ENCODE results near the gene UNCX. TPM values are rescaled to one million over a fixed set of nuclear protein-coding genes. Genes with fewer than 3 reads are reported as not detected.
"Not testable (repeated sequence)": the region's sequence is repeated elsewhere in the genome, so short reads cannot be mapped to it uniquely, and the experiment has no call there.

UNCX gene
- total RNA-seq, 1 experiment from 2014 or later = not detected

DNA sequence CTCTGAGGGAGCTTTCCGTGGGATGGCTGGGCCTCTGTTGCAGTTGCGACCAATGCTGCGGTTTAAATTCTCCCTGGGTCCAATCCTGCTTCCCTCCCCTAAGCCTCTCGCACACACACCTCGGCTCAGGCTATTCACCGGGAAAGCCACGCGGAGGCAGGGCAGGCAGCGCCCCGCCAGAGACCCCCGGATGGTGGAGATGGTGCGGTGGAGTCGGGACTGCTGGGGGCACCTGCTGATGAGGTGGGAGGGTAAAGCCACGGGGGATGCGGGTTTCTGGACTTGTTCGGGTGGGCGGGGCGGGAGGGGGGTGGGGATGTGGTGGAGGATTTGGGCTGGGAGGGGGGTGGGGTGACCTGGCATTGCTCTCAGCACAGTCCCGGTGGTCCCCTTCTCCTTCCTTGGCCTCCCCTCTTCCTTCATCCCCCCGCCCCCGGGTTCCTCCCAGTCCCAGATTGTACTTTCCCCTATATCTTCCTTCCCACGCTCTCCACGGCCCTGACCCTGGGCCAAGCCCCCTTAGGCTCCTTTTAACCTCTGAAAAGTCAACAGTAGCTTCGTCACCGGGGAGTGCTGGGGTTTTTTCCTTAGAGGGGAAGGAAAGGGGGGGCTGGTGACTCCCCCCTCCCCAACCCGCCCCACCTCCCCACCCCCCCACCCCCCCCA is 16.4 kb downstream of the UNCX start:
- in situ Hi-C loops (cut with HindIII; ENCODE audit: low pct_unique_long_range_greater_than_20kb, low sequenced_read_pairs) = no loop called here

DNA sequence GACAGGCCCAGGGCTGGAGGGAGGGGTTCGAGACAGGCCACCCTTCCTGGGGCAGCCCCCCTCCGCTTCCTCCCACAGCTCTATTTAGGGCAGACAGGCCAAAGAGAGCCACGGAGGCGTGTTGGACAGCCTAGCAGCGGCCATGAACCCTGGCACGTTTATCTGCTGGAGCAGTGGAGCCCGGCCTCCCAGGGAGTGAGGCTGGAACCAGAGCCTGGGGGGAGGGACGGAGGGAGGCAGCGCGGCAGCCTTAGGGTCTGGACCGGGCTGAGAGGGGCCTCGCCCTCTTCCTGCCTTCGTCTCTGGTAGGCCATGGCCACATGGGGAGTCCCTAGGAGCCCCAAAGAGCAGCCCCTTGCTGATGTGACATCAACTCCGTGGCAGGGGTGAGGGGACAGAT is 17.1 kb downstream of the UNCX start:
- no peak for DNase-seq (ENCODE audit: low read depth)
- in situ Hi-C loops (cut with HindIII; ENCODE audit: low pct_unique_long_range_greater_than_20kb, low sequenced_read_pairs) = no loop called here

More for the DNA sequence above, 16.4 kb downstream of the UNCX start:
- no peak for DNase-seq (ENCODE audit: low read depth)

DNA sequence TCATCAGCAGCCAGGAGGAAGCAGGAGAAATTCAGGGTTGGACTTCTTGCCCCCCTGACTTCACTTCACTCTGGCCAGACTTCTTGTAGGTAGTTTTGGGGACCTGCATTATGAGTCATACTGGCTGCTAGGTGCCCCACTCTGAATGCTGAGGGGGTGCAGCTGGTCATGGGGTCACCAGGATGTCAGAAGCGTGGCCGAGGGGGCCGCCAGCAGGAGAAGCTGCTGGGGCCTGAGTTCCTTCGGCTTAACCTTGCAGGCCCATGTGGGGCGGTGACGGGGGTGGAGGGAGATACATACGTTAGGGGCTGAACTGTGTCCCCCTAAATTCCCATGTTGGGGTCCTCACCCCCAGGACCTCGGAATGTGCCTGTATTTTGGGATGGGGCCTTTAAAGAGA is 18.2 kb downstream of the UNCX start:
- in situ Hi-C loops (cut with HindIII; ENCODE audit: low pct_unique_long_range_greater_than_20kb, low sequenced_read_pairs) = no loop called here

DNA sequence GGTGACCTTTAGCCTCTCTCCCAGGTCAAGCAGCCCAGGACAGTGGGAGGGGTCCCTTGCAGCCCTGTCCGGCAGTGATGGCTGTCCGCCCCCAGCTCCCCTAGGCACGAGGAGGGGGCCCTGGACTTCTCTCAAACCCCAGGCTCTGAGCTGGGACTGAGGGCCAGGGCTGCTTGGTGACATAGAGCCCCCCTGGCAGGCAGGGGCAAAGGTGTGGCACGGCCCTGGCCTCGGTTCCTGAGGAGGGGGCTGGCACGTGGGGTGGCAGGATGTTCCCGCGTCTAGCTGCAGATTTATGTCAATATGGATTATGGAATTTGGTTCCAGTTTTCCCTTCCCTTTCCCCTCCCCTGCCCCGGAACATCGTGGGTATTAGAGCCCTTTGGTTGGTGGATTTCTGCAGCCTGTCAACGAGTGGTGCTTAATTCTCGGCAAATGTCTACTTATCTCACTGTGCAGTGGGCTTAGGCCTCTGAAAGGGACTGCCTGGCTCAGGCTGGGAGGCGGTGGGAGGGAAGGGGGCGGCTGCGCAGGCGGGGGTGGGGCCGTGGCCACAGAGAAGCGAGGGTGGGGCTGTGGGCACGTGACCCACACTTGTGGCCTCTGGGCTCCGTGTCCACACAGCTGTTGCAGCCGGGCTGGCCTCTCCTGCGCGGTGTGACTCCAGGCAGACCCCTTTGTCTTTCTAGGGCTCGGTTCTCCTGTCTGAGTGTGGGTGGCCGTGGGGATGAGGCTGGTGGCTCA is 19.3 kb downstream of the UNCX start:
- in situ Hi-C loops (cut with HindIII; ENCODE audit: low pct_unique_long_range_greater_than_20kb, low sequenced_read_pairs) = no loop called here
- no peak for DNase-seq (ENCODE audit: low read depth)

More for the DNA sequence above, 18.2 kb downstream of the UNCX start:
- DNase-seq (ENCODE audit: low read depth) = no peak

DNA sequence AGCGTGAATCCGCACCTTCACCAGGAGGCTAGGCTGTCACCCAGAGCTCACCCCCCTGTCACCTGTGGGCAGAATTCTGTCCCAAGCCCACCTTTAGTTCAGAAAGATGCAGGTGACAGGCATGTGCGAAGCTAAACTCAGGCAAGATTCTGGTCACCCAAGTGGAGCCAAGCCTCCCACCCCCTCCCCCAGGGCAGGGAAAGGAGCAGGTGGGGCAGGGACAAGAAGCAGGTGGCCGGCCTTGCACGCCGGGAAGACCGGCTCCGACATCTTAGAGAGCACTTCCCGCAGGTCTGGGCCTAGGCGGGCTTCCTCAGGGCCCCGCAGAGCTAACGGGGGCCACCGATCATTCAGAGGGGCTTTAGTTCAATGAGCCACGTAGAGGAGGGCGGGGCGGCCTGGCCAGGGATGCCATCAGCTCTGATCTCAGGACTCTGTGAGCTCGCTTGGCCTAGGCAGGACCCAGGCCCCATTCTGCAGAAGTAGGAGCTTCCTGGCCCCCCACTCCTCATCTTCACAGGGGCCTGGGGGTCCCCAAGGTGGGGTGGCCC is 19.9 kb downstream of the UNCX start:
- in situ Hi-C loops (cut with HindIII; ENCODE audit: low pct_unique_long_range_greater_than_20kb, low sequenced_read_pairs) = no loop called here
- DNase-seq (ENCODE audit: low read depth) = no peak

DNA sequence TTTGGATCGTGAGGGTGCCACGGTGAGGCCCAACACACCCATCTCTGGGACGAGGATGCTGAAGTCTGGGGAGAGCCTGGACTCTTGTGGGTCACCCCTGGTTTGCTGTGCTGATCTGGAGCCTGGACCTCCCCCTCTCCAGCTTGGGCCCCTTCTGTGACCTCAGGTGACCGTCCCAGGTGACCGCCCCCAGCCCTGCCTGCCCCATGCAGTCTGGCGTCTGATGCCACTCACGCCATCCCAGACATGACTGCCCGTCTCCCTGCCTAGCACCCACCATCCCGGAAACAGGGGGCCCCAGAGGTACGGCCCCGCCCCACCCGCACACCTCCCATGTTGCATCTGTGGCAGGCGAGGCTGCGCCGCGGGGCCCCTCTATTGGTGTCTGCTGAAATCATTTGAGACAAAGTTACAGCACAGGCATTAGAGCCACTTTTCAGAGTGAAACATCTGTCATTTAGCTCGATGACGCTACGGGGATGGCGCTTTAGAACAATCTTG is 21.1 kb downstream of the UNCX start:
- DNase-seq (ENCODE audit: low read depth) = no peak
- in situ Hi-C loops (cut with HindIII; ENCODE audit: low pct_unique_long_range_greater_than_20kb, low sequenced_read_pairs) = no loop called here

DNA sequence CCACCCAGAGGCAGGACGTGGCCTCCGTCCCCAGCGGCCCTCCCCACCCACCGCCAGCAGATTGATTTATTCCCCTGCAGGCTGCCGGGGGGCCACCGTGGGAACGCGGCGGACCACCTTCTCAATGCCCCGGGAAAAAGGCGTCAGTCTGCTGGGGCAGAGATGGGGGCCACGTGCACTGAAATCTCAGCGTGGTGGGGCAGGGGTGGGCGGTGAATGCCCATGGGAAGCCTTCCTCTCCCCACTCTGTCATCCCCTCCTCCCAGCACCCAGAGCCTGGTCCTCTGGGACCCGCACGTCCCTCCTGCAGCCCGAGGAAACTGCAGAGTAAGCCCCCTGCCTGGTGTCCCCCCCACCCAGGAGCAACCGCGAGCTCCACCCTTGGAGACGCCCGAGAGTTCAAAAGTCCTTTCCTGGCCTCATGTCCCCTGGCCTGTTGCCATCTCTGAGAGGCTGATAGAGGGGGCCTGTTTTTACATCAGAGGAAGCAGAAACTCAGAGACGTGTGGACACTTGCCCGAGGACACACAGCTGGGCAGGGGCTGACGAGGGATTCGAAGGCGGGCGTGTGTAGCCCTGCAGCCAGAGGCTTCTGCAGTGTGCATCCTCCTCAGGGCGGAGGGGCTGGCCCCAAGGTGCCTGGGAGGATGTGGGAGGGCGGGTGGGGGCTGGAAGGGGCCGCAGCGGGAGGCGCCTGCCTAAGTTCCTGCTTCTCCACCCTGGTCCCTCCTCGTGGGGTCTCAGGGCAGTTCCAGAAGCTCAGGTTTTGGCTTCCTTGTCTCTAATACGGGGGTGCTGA is 21.8 kb downstream of the UNCX start:
- in situ Hi-C loops (cut with HindIII; ENCODE audit: low pct_unique_long_range_greater_than_20kb, low sequenced_read_pairs) = no loop called here
- DNase-seq (ENCODE audit: low read depth) = no peak

DNA sequence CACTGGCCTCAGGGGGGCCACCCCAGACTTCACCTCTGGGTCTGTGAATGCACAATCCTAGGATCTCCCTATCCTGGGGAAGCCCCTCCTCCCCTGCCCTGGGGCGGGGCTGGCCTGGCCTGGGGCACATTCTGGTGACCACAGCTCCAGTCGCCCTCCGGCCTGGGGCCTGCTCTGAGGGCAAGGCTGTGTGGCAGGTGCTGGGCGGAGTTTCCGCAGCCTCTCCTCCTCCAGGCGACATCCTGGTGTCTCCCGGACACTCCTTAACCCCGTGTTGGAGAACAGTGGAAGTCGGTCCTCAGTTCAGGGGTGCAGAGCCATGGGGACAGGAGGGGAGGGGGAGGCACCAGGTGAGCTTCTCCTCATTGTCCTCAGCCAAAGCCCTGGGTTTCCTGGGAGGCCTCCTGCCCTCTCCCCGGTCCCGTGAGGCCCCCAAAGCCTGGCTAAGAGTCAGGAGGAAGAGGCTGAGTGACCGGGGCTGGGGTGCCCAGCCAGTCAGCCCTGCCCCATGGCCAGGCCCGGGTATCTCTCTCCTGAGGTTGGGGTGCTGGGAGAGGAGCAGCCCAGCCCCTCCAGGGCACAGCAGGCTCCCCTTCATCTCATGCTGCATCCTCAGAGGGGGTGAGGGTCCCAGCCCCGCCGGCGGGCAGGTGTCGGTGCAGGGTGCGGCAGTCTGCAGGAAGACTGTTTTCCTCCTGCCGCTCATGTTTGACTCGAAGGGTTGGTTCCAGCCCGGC is 22.6 kb downstream of the UNCX start:
- no peak for DNase-seq (ENCODE audit: low read depth)
- in situ Hi-C loops (cut with HindIII; ENCODE audit: low pct_unique_long_range_greater_than_20kb, low sequenced_read_pairs) = no loop called here

DNA sequence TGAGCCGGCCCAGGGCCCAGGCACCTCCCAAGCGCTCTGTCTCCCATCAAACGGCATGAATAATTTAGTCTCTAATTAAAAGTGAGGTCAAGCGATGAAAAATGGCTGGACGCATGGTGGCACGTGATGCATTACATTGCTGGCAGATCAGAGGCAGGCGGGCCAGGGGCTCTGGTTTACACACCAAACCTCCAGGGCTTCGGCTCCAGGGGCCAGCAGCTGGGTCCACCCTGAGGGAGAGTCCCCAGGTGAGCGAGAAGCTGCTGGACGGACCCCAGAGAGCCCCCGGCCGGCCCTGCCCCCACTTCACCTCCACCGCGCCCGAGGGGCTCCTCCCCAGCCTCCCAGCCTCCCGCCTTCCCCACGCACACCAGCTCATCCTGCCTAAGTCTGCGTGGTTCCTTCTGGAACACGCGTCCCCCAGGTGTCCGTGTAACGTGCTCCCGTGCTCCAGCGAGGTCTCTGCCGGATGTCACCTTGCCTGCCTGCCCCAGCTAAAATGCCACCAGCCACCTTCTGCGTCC is 23.2 kb downstream of the UNCX start:
- no peak for DNase-seq (ENCODE audit: low read depth)
- in situ Hi-C loops (cut with HindIII; ENCODE audit: low pct_unique_long_range_greater_than_20kb, low sequenced_read_pairs) = no loop called here

DNA sequence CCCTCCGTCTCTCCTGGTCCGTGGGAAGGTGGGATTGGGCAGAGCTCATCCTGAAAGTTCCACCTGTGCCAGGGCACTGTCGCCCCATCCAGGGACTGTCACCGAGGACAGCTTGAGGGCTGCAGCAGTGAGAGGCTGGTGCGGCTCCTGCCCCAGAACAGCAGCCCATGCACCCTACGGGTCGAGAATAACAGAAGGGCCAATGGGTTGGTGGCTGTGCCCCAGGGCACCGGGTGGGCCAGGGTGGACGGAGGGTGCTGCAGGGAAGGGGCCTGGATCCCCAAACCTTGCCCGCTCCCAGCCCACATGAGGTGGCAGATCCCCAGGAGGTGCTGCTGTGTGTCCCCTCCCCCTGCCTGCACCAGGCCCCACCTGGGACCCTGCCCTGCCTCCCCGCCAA is 23.9 kb downstream of the UNCX start:
- in situ Hi-C loops (cut with HindIII; ENCODE audit: low pct_unique_long_range_greater_than_20kb, low sequenced_read_pairs) = no loop called here

DNA sequence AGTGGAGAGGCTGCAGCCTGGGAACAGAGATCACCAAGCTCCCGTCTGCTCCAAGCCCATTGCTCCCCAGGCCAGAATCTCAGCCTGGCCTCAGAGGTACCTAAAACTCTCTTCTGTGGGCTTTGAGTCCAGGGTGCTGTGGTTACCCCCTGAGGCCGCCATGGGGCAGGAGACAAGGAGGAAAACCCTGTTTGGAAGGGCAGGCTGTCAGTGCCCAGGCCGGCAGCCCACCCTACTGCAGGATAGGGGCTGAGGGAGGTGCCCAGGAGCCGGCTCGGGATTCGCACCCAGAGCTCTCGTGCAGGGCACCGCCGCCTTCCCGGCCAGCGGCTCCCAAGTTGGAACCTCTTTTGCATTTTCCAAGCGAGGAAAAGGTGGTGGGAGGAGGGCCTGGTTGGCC is 24.5 kb downstream of the UNCX start:
- in situ Hi-C loops (cut with HindIII; ENCODE audit: low pct_unique_long_range_greater_than_20kb, low sequenced_read_pairs) = no loop called here
- no peak for DNase-seq (ENCODE audit: low read depth)

More for the DNA sequence above, 23.9 kb downstream of the UNCX start:
- no peak for DNase-seq (ENCODE audit: low read depth)

DNA sequence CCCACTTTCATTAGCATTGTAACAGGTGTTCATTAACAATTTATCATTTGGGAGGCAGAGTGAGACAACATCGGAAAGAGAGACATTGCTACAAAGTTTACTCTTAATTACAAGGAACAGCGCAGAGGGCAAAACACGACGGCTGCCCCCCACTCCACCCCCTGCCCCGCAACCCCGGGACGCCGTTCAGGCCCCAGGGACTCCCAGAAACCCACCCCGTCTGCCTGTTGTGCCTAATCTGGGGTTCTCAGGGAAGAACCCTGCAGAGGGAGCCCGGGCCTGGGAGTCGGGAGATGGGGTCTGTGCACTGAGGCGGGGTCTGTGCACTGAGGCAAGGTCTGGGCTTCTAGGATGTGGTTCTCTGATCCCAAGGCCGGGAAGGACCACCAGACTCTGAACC is 25.2 kb downstream of the UNCX start:
- in situ Hi-C loops (cut with HindIII; ENCODE audit: low pct_unique_long_range_greater_than_20kb, low sequenced_read_pairs) = no loop called here
- DNase-seq (ENCODE audit: low read depth) = no peak

DNA sequence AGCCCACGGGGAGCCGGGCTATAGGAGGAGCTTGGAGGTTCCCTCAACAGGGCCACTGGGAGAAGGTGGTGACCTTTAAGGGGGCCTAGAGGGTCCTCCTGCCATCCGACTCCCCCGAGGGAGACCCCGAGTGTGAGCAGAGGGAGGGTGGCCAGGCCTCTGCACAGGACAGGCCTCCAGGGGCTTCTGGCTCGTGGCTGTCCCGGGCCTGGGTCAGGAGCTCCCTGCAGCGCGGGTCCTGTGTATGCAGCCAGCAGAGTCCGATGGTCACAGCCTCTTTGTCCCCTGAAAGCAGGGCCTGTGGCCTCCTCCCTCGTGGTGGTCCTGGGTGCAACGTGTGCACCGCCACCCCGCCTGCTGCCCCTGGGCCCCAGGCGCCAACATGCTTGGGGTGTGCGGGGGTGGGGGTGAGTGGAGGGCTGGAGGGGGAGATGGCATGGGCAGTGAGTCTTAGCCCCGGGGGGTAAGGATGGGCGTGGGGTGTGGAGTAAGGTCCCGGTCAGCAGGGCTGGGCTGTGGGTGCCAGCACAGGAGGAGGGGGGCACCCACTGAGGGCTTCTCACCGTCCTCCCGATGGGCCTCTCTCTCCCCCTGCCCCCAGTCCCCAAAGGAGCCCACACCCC is 27.1 kb downstream of the UNCX start:
- in situ Hi-C loops (cut with HindIII; ENCODE audit: low pct_unique_long_range_greater_than_20kb, low sequenced_read_pairs) = no loop called here
- no peak for DNase-seq (ENCODE audit: low read depth)

DNA sequence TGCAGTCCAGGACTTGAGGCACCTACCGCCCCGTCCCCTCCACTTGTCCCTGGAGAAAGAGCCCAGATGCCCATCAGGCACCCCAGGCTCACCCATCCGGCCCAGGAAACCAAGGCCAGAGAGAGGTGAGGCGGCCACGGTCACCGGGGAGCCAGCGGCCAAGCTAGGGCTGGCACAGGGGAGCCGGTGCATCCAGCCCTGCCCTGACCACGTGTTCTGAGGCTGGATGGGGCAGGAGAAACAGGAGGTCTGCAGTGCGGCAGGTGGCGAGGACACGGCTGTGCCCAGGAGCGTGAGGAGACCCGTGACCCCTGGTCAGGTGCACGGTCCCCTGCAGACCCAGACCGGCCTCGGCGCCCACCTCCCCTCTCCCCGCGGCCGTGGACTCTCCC is 27.6 kb downstream of the UNCX start:
- in situ Hi-C loops (cut with HindIII; ENCODE audit: low pct_unique_long_range_greater_than_20kb, low sequenced_read_pairs) = no loop called here
- no peak for DNase-seq (ENCODE audit: low read depth)

DNA sequence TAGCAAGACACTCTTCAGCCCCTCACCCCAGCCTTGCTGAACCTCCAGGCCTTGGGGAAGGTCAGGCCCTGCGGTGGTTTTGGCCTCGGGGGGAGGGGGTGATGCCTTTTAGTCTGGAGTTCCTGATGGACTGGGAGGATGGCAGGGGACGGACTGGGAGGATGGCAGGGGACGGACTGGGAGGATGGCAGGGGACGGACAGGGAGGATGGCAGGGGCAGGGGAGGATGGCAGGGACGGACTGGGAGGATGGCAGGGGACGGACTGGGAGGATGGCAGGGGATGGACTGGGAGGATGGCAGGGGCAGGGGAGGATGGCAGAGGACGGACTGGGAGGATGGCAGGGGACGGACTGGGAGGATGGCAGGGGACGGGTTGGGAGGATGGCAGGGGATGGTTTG is 28.4 kb downstream of the UNCX start:
- DNase-seq (ENCODE audit: low read depth); in situ Hi-C loops (cut with HindIII; ENCODE audit: low pct_unique_long_range_greater_than_20kb, low sequenced_read_pairs): not testable (repeated sequence)

DNA sequence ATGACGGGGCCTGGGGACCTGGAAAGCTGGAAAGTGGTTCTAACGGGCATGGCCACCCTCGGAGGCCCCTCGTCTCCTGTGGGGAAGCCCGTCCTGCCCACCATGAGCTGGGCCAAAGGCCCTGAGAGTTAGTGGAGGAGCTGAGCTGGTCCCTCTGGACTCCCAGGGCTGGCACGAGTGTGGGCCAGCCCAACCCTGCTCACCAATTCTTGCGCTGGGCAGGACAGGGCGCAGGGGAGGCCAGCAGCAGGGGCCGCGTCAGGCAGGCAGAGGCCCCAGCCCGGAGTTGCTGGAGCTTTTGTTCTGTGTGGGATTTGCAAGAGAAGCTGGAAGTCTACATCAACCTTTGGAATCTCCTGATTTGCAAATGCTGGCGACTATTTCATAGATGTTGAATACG is 29.8 kb downstream of the UNCX start:
- DNase-seq (ENCODE audit: low read depth) = no peak
- in situ Hi-C loops (cut with HindIII; ENCODE audit: low pct_unique_long_range_greater_than_20kb, low sequenced_read_pairs) = no loop called here

DNA sequence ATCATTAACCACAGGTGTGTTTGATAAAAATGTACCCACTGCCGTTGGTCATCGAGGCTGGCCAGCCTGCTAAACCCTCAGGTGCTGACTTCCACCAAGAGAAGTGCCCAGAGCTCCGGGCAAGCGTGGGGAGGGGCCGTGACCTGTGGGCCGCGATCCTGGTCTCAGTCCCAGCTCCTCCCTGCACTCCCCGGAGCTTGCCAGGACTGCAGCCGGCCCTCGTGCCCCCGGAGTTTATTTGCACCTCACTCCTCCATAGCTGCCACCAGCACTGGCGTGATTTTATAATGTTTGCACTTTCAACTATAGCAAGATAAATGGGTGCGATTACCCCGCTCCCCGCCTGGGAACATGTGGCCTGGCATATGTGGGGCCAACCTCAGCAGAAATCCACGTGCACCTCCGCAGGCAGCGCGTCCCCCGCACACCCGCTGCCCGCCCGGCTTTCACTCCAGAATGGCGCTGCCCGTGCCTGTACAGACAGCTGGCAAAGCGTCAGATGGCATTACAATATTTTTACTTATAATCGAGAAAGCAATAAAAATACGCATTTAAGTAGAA is 30.8 kb downstream of the UNCX start:
- no peak for DNase-seq (ENCODE audit: low read depth)
- in situ Hi-C loops (cut with HindIII; ENCODE audit: low pct_unique_long_range_greater_than_20kb, low sequenced_read_pairs) = no loop called here

All from Caki2 (cell line).